Measurements from ENCODE around the gene ADAMTS2.

DNA sequence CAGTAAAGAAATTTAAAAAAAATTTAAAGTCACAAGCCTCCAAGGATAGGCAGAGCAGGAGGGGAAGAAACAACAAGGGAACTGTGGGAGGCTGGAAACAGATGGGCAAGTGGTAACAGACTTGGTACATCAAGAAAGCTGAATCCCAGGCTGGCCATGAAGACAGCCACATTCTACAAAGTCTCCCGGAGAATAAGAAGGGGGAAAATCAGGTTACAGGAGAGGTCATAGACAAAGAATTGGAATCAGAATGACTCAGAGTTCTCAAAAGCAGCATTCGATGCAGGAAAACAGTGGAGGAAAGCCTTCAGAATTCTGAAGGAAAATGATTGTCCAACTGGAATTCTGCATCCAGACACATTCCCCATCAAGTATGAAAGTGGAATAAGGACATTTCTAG is 129.7 kb downstream of the ADAMTS2 start:
- TF ChIP-seq CTCF (IDR thresholded peaks at IDR 0.05 in 2 of 3, conservative IDR thresholded peaks at IDR 0.05 in 1 of 3; ENCODE audit: borderline replicate concordance in 1 of 3, insufficient read depth in 1 of 3, low read depth in 2 of 3, low read length in 2 of 3), result no peak
- TF ChIP-seq POLR2AphosphoS5 (IDR thresholded peaks at IDR 0.05; ENCODE audit: low read depth, low read length), result no peak
- no peak for TF ChIP-seq EGR1 (IDR thresholded peaks at IDR 0.05; ENCODE audit: low read depth)
- TF ChIP-seq RAD21 (IDR thresholded peaks at IDR 0.05; ENCODE audit: low read depth), result no peak
- TF ChIP-seq, protein P1, sequence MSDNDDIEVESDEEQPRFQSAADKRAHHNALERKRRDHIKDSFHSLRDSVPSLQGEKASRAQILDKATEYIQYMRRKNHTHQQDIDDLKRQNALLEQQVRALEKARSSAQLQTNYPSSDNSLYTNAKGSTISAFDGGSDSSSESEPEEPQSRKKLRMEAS (IDR thresholded peaks at IDR 0.05), result no peak
- TF ChIP-seq CBX3 (IDR thresholded peaks at IDR 0.05; ENCODE audit: low read depth), result no peak
- TF ChIP-seq YY1 (IDR thresholded peaks at IDR 0.05; ENCODE audit: extremely low read depth, insufficient replicate concordance, low read depth, low read length), result no peak
- no peak for TF ChIP-seq POLR2A (IDR thresholded peaks at IDR 0.05; ENCODE audit: borderline replicate concordance, extremely low read depth, insufficient read depth, insufficient read length)
- TF ChIP-seq, protein P2, sequence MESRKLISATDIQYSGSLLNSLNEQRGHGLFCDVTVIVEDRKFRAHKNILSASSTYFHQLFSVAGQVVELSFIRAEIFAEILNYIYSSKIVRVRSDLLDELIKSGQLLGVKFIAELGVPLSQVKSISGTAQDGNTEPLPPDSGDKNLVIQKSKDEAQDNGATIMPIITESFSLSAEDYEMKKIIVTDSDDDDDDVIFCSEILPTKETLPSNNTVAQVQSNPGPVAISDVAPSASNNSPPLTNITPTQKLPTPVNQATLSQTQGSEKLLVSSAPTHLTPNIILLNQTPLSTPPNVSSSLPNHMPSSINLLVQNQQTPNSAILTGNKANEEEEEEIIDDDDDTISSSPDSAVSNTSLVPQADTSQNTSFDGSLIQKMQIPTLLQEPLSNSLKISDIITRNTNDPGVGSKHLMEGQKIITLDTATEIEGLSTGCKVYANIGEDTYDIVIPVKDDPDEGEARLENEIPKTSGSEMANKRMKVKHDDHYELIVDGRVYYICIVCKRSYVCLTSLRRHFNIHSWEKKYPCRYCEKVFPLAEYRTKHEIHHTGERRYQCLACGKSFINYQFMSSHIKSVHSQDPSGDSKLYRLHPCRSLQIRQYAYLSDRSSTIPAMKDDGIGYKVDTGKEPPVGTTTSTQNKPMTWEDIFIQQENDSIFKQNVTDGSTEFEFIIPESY (IDR thresholded peaks at IDR 0.05; ENCODE audit: extremely low read depth, insufficient replicate concordance, low read length), result no peak
- no peak for TF ChIP-seq REST (IDR thresholded peaks at IDR 0.05; ENCODE audit: low read depth)
- no peak for TF ChIP-seq EZH2 (IDR thresholded peaks at IDR 0.05)
- TF ChIP-seq EZH2phosphoT487 (IDR thresholded peaks at IDR 0.05; ENCODE audit: borderline replicate concordance), result no peak
- no peak for TF ChIP-seq ELF1 (IDR thresholded peaks at IDR 0.05; ENCODE audit: borderline replicate concordance, low read depth)

Measured in HCT116 (cell line).